PC-9 (cell line): ENCODE results near the gene DNAI2.

ENCODE experiments used
- CTCF ChIP-seq: fragments of 200-600 bp; sonication (generic); conservative IDR thresholded peaks from 2 replicates; pipeline ENCODE4 v1.6.1; 2017; ENCODE audit warnings: mixed run types, antibody characterized with exemption, mild to moderate bottlenecking, moderate library complexity
- EZH2 ChIP-seq: fragments of 200-600 bp; sonication (generic); IDR thresholded peaks from 2 replicates; pipeline ENCODE4 v1.8.0; 2017; ENCODE audit warnings: antibody characterized with exemption, low read depth

- no peak for TF ChIP-seq EZH2
- TF ChIP-seq CTCF: no peak
These were observed 81.0 kb downstream of the DNAI2 start for GRCh38 chr17:74355065-74355464.
